Measurements from ENCODE around the gene FCRLB. TPM values are rescaled to one million over a fixed set of nuclear protein-coding genes. Genes with fewer than 3 reads are reported as not detected.
"Not testable (repeated sequence)": the region's sequence is repeated elsewhere in the genome, so short reads cannot be mapped to it uniquely, and the experiment has no call there.

The FCRLB gene, protein sequence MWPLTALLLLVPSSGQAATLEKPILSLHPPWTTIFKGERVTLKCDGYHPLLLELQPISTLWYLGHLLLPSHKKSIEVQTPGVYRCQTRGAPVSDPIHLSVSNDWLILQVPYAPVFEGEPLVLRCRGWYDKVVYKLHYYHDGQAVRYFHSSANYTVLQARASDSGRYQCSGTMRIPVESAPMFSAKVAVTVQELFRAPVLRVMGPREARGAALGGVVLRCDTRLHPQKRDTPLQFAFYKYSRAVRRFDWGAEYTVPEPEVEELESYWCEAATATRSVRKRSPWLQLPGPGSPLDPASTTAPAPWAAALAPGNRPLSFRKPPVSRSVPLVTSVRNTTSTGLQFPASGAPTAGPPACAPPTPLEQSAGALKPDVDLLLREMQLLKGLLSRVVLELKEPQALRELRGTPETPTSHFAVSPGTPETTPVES
- under 1 TPM in 1 of 4 donors, not detected in 3; 0.64 TPM for total RNA-seq

DNA sequence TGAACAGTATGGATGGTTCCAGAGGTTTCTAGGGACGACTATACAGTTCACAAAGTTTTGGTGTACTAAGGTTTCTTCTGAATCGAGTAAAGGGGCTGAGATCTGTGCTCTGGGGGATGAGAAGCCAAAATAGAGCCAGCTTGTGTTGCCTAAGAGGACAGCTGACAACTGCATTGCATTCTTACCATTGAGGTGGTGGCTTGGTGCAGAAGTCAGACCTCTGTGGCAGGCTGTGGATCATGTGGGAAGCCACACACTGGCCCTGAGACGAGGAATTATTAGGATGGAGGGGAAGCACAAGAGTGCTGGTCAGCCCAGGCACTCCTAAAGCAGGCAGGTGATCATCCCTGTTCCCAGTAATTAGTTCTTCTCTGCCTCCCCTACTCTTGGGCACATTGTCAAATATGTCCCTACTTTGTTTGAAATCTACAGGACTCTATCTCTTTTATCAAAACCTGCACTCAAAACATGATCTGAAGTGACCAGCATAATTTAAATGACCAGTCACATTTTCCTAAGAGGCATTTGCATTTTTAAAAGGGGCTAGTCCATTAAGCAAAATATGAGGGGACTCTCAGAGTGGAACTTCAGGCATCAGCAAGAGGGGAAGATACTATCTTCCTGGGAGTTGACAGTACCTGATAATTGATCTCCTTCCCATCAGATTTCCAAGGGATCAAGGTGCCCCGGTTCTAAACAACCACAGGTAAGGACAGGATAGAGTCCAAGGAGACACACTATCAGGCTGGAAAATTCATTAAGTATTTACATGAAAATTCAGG lies at the start of gene FCRLB:
TSS of gene FCRLB (plus strand) at position 589 of the 782 bp plus-strand sequence. CDS start 1,129 bp downstream, outside the sequence.
- H3K4me1 ChIP-seq = peaks cover 0 to 8% (median 7%) of the 10 kb centered on the region in 4 donors
- DNase-seq = no peak
- H3K4me3 ChIP-seq = no peak within 1 kb of the TSS
- peaks cover 36% of the 10 kb centered on the region for H3K27me3 ChIP-seq
- intact Hi-C loops (cut with DNase I; ENCODE audit: low total_unique reads) = no loop called here
- 43 to 59% methylated on average over 1 to 4 of the region's 4 CpGs for WGBS, 2 donors (ENCODE audit: low coverage in 1 of 2)
- TF ChIP-seq EP300 (IDR thresholded peaks at IDR 0.05; ENCODE audit: low read depth) (no peak), CTCF (IDR thresholded peaks at IDR 0.05) (no peak), POLR2A (IDR thresholded peaks at IDR 0.05) (no peak), POLR2AphosphoS5 (IDR thresholded peaks at IDR 0.05) (no peak)
- H3K9me3 ChIP-seq = no peaks in the 10 kb centered on the region
- H3K27ac ChIP-seq = no peak within 1 kb of the TSS
- in situ Hi-C loops (cut with MboI; ENCODE audit: low pct_ligation_motif_present in 1 of 4, low pct_unique_long_range_greater_than_20kb in 1 of 4, low sequenced_read_pairs in 3 of 4) = no loop called here
- H3K36me3 ChIP-seq = no peaks in the 10 kb centered on the region

GRCh38 chr1:161673437-161673836 lies 47.9 kb upstream of the FCRLB start:
- H3K4me1 ChIP-seq; intact Hi-C loops (cut with DNase I; ENCODE audit: low total_unique reads); H3K27me3 ChIP-seq; H3K9me3 ChIP-seq; DNase-seq; H3K27ac ChIP-seq; in situ Hi-C loops (cut with MboI; ENCODE audit: low pct_ligation_motif_present in 1 of 4, low pct_unique_long_range_greater_than_20kb in 1 of 4, low sequenced_read_pairs in 3 of 4); H3K4me3 ChIP-seq; H3K36me3 ChIP-seq: not testable (repeated sequence)
- WGBS, 2 donors (ENCODE audit: low coverage in 1 of 2) = 84% methylated on average over 7 of the region's 7 CpGs; no CpG with 5 or more reads in 1 of the 2 donors

DNA sequence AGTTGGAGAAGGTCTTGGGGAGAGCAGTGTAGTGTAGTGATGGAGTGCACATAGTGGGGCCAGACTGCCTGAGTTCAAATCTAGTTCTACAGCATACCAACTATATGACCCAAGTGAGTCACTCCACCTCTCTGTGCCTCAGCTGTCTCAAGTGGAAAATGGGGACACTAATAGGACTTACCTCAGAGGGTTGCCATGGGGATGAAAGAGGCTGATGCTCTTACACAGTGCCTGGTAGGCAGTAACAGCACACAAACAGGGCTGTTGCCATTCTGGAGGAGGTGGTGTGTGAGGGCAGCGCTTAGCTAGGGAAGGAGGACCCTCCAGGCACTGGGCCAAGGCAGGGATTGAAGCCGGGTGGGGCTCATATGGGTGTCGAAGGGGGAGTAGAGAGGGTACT lies 46.9 kb upstream of the FCRLB start:
- H3K27me3 ChIP-seq; H3K9me3 ChIP-seq; H3K4me1 ChIP-seq; H3K36me3 ChIP-seq; H3K27ac ChIP-seq; in situ Hi-C loops (cut with MboI; ENCODE audit: low pct_ligation_motif_present in 1 of 4, low pct_unique_long_range_greater_than_20kb in 1 of 4, low sequenced_read_pairs in 3 of 4); H3K4me3 ChIP-seq; DNase-seq; intact Hi-C loops (cut with DNase I; ENCODE audit: low total_unique reads): not testable (repeated sequence)
- 78% methylated on average over 3 of the region's 3 CpGs; no CpG with 5 or more reads in 1 of the 2 donors for WGBS, 2 donors (ENCODE audit: low coverage in 1 of 2)

DNA sequence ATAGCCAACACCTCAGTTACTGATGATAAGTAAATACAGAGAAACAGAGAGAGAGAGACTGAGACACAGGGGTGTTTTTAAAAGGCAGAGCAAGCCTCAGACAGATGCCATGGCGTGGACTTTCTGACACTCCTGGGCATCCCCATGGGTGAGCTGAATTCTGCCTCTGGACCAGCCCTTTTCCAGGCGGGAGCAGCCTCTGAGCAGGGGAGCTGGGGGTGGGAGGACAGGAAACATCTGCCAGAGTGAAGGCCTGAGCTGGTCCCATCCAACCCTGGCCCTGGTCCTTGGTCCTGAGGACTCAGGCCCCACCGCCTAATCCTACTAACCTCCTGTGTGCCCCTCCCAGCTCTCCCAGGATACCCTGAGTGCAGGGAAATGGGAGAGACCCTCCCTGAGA lies 46.4 kb upstream of the FCRLB start:
- DNase-seq; H3K27me3 ChIP-seq; H3K27ac ChIP-seq; in situ Hi-C loops (cut with MboI; ENCODE audit: low pct_ligation_motif_present in 1 of 4, low pct_unique_long_range_greater_than_20kb in 1 of 4, low sequenced_read_pairs in 3 of 4); H3K4me3 ChIP-seq; H3K36me3 ChIP-seq; H3K9me3 ChIP-seq; H3K4me1 ChIP-seq: not testable (repeated sequence)
- WGBS, 2 donors (ENCODE audit: low coverage in 1 of 2) = 91% methylated on average over 3 of the region's 3 CpGs; no CpG with 5 or more reads in 1 of the 2 donors
- intact Hi-C loops (cut with DNase I; ENCODE audit: low total_unique reads) = loop anchor here (5.0 kb wide), 1 partner anchor 258 kb away; no protein-coding TSS in a partner anchor

GRCh38 chr1:161676441-161676840 lies 44.9 kb upstream of the FCRLB start:
- in situ Hi-C loops (cut with MboI; ENCODE audit: low pct_ligation_motif_present in 1 of 4, low pct_unique_long_range_greater_than_20kb in 1 of 4, low sequenced_read_pairs in 3 of 4) = no loop called here
- no peak for DNase-seq
- no peak for TF ChIP-seq POLR2AphosphoS5 (IDR thresholded peaks at IDR 0.05)
- no peak for TF ChIP-seq POLR2A (IDR thresholded peaks at IDR 0.05)
- TF ChIP-seq EP300 (IDR thresholded peaks at IDR 0.05; ENCODE audit: low read depth) = no peak
- no peak for TF ChIP-seq CTCF (IDR thresholded peaks at IDR 0.05)

More at GRCh38 chr1:161676441-161676840, 44.9 kb upstream of the FCRLB start:
- WGBS, 2 donors (ENCODE audit: low coverage in 1 of 2) = 69 to 82% methylated on average over 2 of the region's 2 CpGs
- intact Hi-C loops (cut with DNase I; ENCODE audit: low total_unique reads) = loop anchor here (5.0 kb wide), 1 partner anchor 259 kb away; no protein-coding TSS in a partner anchor
- H3K4me3 ChIP-seq = no peak overlapping the region
- no peaks in the 10 kb centered on the region for H3K36me3 ChIP-seq
- H3K4me1 ChIP-seq = no peaks in the 10 kb centered on the region
- peaks cover 3% of the 10 kb centered on the region for H3K27me3 ChIP-seq
- H3K9me3 ChIP-seq = no peaks in the 10 kb centered on the region
- H3K27ac ChIP-seq = no peak overlapping the region

Data from transverse colon (tissue), 4 donors.